Colonic mucosa (tissue), 4 donors: ENCODE results near the gene ANKRD12. TPM values are rescaled to one million over a fixed set of nuclear protein-coding genes. Genes with fewer than 3 reads are reported as not detected.
"Not testable (repeated sequence)": the region's sequence is repeated elsewhere in the genome, so short reads cannot be mapped to it uniquely, and the experiment has no call there.

Experiments used
- DNase-seq: peaks from one replicate; pipeline ENCODE4 v3.0.0-alpha.2; 2020
- H3K27ac ChIP-seq: fragments of 200-600 bp; one replicate; pipeline ENCODE4 v1.8.0; 2021
- H3K27me3 ChIP-seq: fragments of 200-600 bp; one replicate; pipeline ENCODE4 v1.8.0; 2021
- H3K36me3 ChIP-seq: fragments of 200-600 bp; one replicate; pipeline ENCODE4 v1.8.0; 2021
- H3K4me1 ChIP-seq: fragments of 200-600 bp; one replicate; pipeline ENCODE4 v1.8.0; 2021; ENCODE audit warnings: mild to moderate bottlenecking
- H3K4me3 ChIP-seq: fragments of 200-600 bp; one replicate; pipeline ENCODE4 v1.8.0; 2021
- H3K9ac ChIP-seq, 2 donors: one replicate each; pipeline ENCODE4 v1.7.0; 2013; ENCODE audit warnings: control low read depth in 2 of 2, low read depth in 2 of 2, low read length in 2 of 2
- H3K9me3 ChIP-seq: fragments of 200-600 bp; one replicate; pipeline ENCODE4 v1.8.0; 2021
- intact Hi-C: fragments of 100-400 bp; cut with DNase I; formaldehyde crosslinking; loops from one replicate; pipeline ENCODE4 v1.14.1; 2022
- total RNA-seq, 2 donors: library from RNA; stranded (reverse); fragmentation: NEBNext Ultra II Directional in 1 of 2; extraction: Animal tissue kit (Norgen Biotek cat#: 25700) in 1 of 2; gene quantifications; one replicate each; pipeline ENCODE4 v1.2.1, GENCODE V29; 2021
- TF ChIP-seq, protein P1 (sequence below): fragments of 200-600 bp; IDR thresholded peaks from one replicate; pipeline ENCODE4 v1.8.0; 2022; ENCODE audit warnings: antibody characterized with exemption, mild to moderate bottlenecking
- donor health status: healthy.
- donor health status: DM: no; HTN: no; CAD: no.
- donor health status: DM: no; HTN: no; CAD: no.

Gene ANKRD12
- total RNA-seq = 10 to 100 TPM; 27.9 to 55.7 TPM

DNA sequence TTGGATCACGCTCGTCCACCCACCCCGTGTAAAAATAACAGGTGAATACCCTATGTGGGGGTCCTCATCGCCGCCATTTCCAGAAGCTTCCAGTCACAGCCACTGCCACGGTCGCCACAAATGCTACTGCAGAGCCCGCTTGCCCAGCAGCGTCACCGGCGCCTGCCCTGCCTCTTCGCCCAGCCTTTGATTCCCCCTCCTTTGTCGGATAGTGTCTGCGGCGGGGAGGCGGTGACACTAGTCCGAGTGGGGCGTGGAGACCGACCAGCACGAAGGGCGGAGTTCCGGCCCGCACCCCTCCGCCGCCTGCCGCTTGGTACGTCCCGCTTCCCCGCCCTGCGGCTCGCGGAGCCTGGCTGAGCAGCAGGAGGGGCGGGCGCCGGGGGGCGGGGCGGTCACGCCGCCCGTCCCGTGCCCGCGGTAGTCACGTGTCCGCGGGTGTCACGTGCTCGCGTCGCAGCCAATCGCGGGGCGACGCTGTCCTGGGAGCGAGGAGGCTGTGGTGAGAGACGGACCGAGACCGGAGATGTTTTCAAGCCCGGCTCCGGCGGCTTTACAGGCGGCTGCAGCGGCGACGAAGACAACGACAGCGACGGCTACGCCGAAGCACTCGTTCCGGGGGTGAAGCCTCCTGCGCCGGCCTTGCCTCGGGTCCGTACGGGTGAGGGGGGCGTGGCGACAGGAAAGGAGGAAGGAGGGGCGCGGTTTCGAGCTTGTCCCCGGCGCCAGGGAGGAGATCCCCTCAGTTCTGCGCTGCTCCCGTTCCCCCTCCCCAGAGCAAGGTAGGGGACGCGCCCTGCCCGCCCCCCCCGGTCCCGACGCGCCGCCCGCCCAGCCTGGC, at the start of gene ANKRD12:
TSS of gene ANKRD12 (plus strand) at position 467 of the 841 bp plus-strand sequence. CDS start 45,652 bp downstream, outside the sequence.
- peaks cover 5% of the 10 kb centered on the region for H3K4me1 ChIP-seq

DNA sequence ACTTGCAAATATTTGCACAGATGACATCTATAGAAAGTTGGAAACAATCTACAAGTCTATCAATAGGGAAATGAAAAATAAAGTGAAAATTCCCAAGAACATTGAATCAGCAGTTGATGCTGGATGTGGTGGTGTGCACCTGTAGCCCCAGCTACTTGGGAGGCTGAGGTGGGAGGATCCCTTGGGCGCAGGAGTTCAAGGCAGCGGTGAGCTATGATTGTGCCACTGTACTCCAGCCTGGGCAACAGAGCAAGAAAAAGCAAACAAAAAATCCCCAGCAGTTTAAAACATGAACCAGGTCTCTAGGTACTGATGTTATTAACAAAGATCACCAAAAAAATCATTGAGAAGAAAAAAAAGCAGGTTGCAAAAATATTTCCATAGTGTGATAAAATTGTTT, 49.4 kb upstream of the ANKRD12 start:
- Histone ChIP-seq H3K27me3 (no peaks in the 10 kb centered on the region), H3K9ac (no peak overlapping the region), H3K27ac (no peak overlapping the region), H3K4me1 (no peaks in the 10 kb centered on the region), H3K9me3 (no peaks in the 10 kb centered on the region), H3K4me3 (no peak overlapping the region), H3K36me3 (no peaks in the 10 kb centered on the region)
- intact Hi-C loops = no loop called here
- TF ChIP-seq, protein P1, sequence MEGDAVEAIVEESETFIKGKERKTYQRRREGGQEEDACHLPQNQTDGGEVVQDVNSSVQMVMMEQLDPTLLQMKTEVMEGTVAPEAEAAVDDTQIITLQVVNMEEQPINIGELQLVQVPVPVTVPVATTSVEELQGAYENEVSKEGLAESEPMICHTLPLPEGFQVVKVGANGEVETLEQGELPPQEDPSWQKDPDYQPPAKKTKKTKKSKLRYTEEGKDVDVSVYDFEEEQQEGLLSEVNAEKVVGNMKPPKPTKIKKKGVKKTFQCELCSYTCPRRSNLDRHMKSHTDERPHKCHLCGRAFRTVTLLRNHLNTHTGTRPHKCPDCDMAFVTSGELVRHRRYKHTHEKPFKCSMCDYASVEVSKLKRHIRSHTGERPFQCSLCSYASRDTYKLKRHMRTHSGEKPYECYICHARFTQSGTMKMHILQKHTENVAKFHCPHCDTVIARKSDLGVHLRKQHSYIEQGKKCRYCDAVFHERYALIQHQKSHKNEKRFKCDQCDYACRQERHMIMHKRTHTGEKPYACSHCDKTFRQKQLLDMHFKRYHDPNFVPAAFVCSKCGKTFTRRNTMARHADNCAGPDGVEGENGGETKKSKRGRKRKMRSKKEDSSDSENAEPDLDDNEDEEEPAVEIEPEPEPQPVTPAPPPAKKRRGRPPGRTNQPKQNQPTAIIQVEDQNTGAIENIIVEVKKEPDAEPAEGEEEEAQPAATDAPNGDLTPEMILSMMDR = no peak
- no peak for DNase-seq

More for the DNA sequence above, at the start of gene ANKRD12:
- Histone ChIP-seq H3K27ac (peak within 1 kb of the TSS; percentile 98), H3K36me3 (no peaks in the 10 kb centered on the region), H3K27me3 (no peaks in the 10 kb centered on the region), H3K9me3 (no peaks in the 10 kb centered on the region), H3K4me3 (peak within 1 kb of the TSS; percentile 65), H3K9ac (peak within 1 kb of the TSS; percentile 85 to 92)
- peak; percentile 97 for DNase-seq
- TF ChIP-seq, protein P1 = no peak
- intact Hi-C loops = loop anchor here (5.0 kb wide), 1 partner anchor 34 kb away; the partner anchor contains the start of gene NDUFV2

DNA sequence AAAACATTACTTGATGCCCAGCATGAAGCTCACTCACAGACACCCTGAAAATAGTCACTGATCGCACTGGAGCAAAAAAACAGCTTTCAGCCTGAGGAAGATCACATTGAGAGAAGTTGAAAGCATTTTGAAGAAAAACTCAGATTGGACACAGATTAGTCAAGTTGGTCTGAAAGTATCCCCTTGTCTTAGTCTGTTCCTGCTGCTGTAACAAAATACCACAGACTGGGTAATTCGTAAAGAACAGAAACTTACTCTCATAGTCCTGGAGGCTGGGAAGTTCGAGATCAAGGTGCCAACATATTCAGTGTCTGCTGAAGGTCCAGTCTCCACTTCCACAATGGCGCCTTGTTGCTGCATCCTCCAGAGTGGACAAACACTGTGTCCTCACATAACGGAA, 48.3 kb upstream of the ANKRD12 start:
- Histone ChIP-seq H3K4me1 (no peaks in the 10 kb centered on the region), H3K9me3 (no peaks in the 10 kb centered on the region), H3K4me3 (no peak overlapping the region), H3K27ac (no peak overlapping the region), H3K27me3 (no peaks in the 10 kb centered on the region), H3K9ac (no peak overlapping the region), H3K36me3 (no peaks in the 10 kb centered on the region)
- intact Hi-C loops = no loop called here
- no peak for DNase-seq
- TF ChIP-seq, protein P1 = no peak

DNA sequence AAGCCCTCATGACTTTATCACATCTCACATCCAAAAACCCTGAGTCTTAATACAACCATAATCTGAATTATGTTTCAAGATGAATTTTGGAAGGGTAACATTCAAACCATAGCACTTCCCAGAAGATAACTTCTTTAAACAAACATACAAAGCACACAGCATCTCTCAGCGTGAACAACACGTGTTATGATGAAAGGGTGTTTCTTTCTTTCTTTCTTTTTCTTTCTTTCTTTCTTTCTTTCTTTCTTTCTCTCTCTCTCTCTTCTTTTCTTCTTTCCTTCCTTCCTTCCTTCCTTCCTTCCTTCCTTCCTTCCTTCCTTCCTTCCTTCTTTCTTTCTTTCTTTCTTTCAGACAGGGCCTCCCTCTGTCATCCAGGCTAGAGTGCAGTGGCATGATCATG, 47.9 kb upstream of the ANKRD12 start:
- H3K9ac ChIP-seq, H3K9me3 ChIP-seq, H3K36me3 ChIP-seq, intact Hi-C loops, H3K4me1 ChIP-seq, H3K27ac ChIP-seq, DNase-seq, H3K4me3 ChIP-seq, H3K27me3 ChIP-seq: not testable (repeated sequence)

GRCh38 chr18:9090578-9090977, 46.0 kb upstream of the ANKRD12 start:
- Histone ChIP-seq H3K27me3 (no peaks in the 10 kb centered on the region), H3K9ac (no peak overlapping the region), H3K36me3 (no peaks in the 10 kb centered on the region), H3K4me3 (no peak overlapping the region), H3K27ac (no peak overlapping the region), H3K9me3 (no peaks in the 10 kb centered on the region), H3K4me1 (peaks cover 6% of the 10 kb centered on the region)
- intact Hi-C loops = no loop called here
- DNase-seq = no peak
- TF ChIP-seq, protein P1 = no peak

- Histone ChIP-seq H3K4me3 (no peak overlapping the region), H3K27me3 (no peaks in the 10 kb centered on the region), H3K27ac (no peak overlapping the region), H3K36me3 (no peaks in the 10 kb centered on the region), H3K9me3 (no peaks in the 10 kb centered on the region), H3K9ac (no peak overlapping the region), H3K4me1 (peaks cover 7% of the 10 kb centered on the region)
- TF ChIP-seq, protein P1 = no peak
- DNase-seq = no peak
- intact Hi-C loops = no loop called here
These were observed 45.5 kb upstream of the ANKRD12 start for GRCh38 chr18:9091066-9091476.
